Lung (tissue), 12 donors: ENCODE measurements around the gene NFS1. TPM values are rescaled to one million over a fixed set of nuclear protein-coding genes. Genes with fewer than 3 reads are reported as not detected.
"Not testable (repeated sequence)": the region's sequence is repeated elsewhere in the genome, so short reads cannot be mapped to it uniquely, and the experiment has no call there.

Source experiments
- ATAC-seq: fragments of 200-7000 bp; cut with Tn5 transposase; one replicate; pipeline ENCODE4 v1.9.1; 2020; ENCODE audit warnings: moderate number of reproducible peaks; ENCODE audit not compliant: insufficient read depth, low FRiP score
- DNase-seq, 3 donors: peaks; one replicate each; pipeline ENCODE4 v3.0.0-alpha.2; 2013 to 2017
- H3K27ac ChIP-seq, 2 donors: one replicate each; pipeline ENCODE4 v1.5.1; 2013; ENCODE audit warnings: mild to moderate bottlenecking in 2 of 2, moderate library complexity in 2 of 2, control low read depth in 1 of 2, inconsistent platforms in 1 of 2, low read depth in 1 of 2, low read length in 1 of 2
- H3K27me3 ChIP-seq, 3 donors: one replicate each; pipeline ENCODE4 v1.5.1; 2013; ENCODE audit warnings: low read length in 2 of 3; ENCODE audit not compliant: control insufficient read depth in 3 of 3, insufficient read depth in 3 of 3
- H3K36me3 ChIP-seq, 4 donors: one replicate each; pipeline ENCODE4 v1.5.1; 2013; ENCODE audit warnings: low read length in 4 of 4, mild to moderate bottlenecking in 1 of 4, moderate library complexity in 1 of 4; ENCODE audit not compliant: control insufficient read depth in 4 of 4, insufficient read depth in 4 of 4
- H3K4me1 ChIP-seq, 5 donors: one replicate each; pipeline ENCODE4 v1.5.1; 2013; ENCODE audit warnings: low read length in 5 of 5, mild to moderate bottlenecking in 2 of 5, moderate library complexity in 1 of 5; ENCODE audit not compliant: control insufficient read depth in 5 of 5, insufficient read depth in 5 of 5
- H3K4me3 ChIP-seq: one replicate; pipeline ENCODE4 v1.5.1; 2013; ENCODE audit warnings: mild to moderate bottlenecking, control low read depth, moderate library complexity
- H3K9ac ChIP-seq, 2 donors: one replicate each; pipeline ENCODE4 v1.5.1; 2013; ENCODE audit warnings: low read length in 2 of 2, control low read depth in 1 of 2; ENCODE audit not compliant: insufficient read depth in 1 of 2
- H3K9me3 ChIP-seq, 4 donors: one replicate each; pipeline ENCODE4 v1.5.1; 2013; ENCODE audit warnings: low read length in 3 of 4, mild to moderate bottlenecking in 1 of 4, moderate library complexity in 1 of 4; ENCODE audit not compliant: control insufficient read depth in 4 of 4, insufficient read depth in 3 of 4
- WGBS, 2 donors: extraction: QIAGEN DNeasy Blood & Tissue Kit; methylation state at CpG; one replicate each; pipeline ENCODE4 v1.1.7; 2013; 5-methylcytosine and 5-hydroxymethylcytosine counted together
- polyA plus RNA-seq, 2 donors: library from polyadenylated mRNA; stranded (reverse); fragments of 200-250 nt; gene quantifications; one replicate each; pipeline ENCODE4 v1.2.1, GENCODE V29; 2013
- total RNA-seq, 2 donors: library from RNA; depleted of rRNA in 1 of 2; stranded (reverse); fragments of >200 nt in 1 of 2; gene quantifications; one replicate each; pipeline ENCODE4 v1.2.1, GENCODE V29; 2014 to 2021
- TF ChIP-seq, protein P1 (sequence below): IDR thresholded peaks from 2 replicates; pipeline ENCODE4 v1.5.1; 2012; ENCODE audit warnings: mild to moderate bottlenecking; ENCODE audit errors: control extremely low read depth, extremely low read depth
- donor health status: control.
- donor health status: control.
- donor health status: Bipolar disorder and iron deficiency.
- donor health status: healthy.
- donor health status: DM: yes; HTN: yes; CAD: no.

NFS1 gene
- total and polyA plus RNA-seq, 4 donors, result 18.8 to 33.9 (median 23.7) TPM

DNA sequence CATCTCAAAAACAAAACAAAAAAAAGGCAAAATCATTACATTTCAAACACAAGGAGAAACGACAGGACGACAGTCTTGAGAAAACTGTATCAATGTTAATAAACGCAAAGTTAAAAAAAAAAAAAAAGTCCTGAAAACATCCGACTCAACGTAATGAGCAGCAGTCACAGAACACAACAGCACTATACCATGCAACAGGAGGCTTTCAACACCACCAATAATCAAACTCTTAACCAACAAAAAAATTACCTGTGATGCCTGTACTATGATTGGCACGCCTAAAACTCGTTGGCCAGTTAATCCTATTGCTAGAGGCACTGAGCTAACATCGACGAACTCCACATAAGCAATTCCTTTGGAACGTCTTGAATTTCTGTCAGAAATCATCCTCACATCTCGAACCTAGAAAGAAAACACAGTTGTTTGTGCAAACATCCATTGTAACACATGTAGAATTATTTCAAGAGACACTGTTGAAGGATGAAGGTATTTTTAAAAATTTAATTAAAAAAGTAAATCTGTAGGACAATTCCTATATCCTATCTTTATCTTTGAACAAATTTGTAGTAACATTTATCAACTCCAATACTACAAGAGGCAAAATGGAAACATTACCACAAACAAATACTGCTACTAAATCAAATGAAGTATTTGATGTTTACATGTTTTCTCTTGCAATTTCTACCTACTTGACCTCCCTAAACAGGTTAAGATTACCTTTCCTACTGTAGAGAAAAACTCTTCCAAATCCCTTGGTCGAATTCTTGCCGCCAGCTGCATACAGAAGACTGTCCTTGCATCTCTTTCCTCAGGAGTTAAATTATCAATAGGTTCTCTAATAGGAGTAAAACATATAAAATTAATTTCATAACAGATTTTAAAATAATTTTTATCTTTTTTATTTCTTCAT, 25.4 kb upstream of the NFS1 start:
- H3K4me1 ChIP-seq, result peaks cover 0 to 4% (median 0%) of the 10 kb centered on the region in 5 donors
- H3K9ac ChIP-seq, result no peak overlapping the region
- peaks cover 51 to 78% (median 60%) of the 10 kb centered on the region in 4 donors for H3K36me3 ChIP-seq
- H3K9me3 ChIP-seq, result no peaks in the 10 kb centered on the region
- no peak overlapping the region for H3K27ac ChIP-seq
- no peak overlapping the region for H3K4me3 ChIP-seq
- no peak for ATAC-seq
- H3K27me3 ChIP-seq, result no peaks in the 10 kb centered on the region
- TF ChIP-seq, protein P1, sequence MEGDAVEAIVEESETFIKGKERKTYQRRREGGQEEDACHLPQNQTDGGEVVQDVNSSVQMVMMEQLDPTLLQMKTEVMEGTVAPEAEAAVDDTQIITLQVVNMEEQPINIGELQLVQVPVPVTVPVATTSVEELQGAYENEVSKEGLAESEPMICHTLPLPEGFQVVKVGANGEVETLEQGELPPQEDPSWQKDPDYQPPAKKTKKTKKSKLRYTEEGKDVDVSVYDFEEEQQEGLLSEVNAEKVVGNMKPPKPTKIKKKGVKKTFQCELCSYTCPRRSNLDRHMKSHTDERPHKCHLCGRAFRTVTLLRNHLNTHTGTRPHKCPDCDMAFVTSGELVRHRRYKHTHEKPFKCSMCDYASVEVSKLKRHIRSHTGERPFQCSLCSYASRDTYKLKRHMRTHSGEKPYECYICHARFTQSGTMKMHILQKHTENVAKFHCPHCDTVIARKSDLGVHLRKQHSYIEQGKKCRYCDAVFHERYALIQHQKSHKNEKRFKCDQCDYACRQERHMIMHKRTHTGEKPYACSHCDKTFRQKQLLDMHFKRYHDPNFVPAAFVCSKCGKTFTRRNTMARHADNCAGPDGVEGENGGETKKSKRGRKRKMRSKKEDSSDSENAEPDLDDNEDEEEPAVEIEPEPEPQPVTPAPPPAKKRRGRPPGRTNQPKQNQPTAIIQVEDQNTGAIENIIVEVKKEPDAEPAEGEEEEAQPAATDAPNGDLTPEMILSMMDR, result no peak
- WGBS, 2 donors, result 88 to 89% methylated on average over 13 of the region's 13 CpGs
- DNase-seq, result no peak

DNA sequence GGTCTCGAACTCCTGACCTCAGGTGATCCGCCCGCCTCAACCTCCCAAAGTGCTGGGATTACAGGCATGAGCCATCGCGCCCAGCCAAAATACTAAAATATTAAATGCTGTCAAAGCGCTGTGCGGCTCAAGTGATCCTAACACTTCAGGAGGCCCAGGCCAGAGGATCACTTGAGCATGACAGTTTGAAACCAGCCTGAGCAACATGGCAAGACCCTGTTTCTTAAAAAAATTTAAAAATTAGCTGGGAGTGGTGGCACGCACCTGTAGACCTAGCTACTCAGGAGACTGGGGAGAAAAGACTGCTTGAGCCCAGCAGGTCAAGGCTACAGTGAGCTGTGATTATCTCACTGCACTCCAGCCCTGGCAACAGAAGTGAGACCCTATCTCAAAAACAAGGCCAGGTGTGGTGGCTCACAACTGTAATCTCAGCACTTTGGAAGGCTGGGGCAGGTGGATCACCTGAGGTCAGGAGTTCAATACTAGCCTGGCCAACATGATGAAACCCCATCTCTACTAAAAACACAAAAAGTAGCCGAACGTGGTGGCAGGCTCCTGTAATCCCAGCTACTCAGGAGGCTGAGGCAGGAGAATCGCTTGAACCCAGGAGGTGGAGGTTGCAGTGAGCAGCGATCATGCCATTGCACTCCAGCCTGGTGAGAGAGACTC, 24.6 kb upstream of the NFS1 start:
- not testable (repeated sequence) for DNase-seq, H3K9me3 ChIP-seq, ATAC-seq, H3K27ac ChIP-seq, H3K27me3 ChIP-seq, H3K4me3 ChIP-seq, H3K4me1 ChIP-seq, H3K9ac ChIP-seq
- H3K36me3 ChIP-seq, result peaks cover 54 to 78% (median 65%) of the 10 kb centered on the region in 4 donors
- WGBS, 2 donors, result 96 to 97% methylated on average over 12 of the region's 12 CpGs

DNA sequence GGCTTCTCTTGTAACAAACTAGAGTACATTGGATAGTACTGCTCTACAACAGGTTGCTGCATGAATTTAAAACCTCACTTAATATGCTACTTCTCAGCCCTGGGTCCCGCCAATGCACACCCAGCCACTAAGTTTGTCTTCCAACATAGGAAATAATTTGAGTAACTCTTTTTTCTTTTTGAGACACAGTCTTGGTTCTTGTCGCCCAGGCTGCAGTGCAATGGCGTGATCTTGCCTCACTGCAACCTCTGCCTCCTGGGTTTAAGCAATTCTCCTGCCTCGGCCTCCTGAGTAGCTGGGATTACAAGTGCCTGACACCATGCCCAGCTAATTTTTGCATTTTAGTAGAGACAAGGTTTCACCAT, 24.1 kb upstream of the NFS1 start:
- not testable (repeated sequence) for DNase-seq, H3K4me3 ChIP-seq, H3K9me3 ChIP-seq, H3K9ac ChIP-seq, ATAC-seq, H3K27me3 ChIP-seq, H3K27ac ChIP-seq, H3K4me1 ChIP-seq
- peaks cover 55 to 83% (median 68%) of the 10 kb centered on the region in 4 donors for H3K36me3 ChIP-seq
- WGBS, 2 donors, result 71 to 85% methylated on average over 4 of the region's 4 CpGs

DNA sequence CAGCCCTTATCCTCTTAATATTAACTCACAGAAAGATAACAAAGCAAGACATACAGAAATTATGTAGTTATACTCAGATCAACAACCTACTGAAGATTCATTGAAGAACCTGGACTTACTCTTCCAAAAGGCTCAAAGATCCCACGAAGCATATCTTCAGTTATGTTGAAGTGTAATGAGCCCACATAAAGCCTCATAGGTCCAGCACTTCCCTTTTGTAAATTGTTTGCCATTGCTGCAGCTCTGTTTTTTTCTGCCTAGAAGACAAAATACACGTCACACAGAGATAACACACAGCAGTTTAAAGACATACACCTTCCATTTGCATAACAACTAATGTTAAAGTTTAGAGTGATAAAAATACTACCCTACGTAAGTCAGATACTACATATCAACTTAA, 22.5 kb upstream of the NFS1 start:
- Histone ChIP-seq H3K27ac (no peak overlapping the region), H3K4me1 (peaks cover 0 to 6% (median 0%) of the 10 kb centered on the region in 5 donors), H3K4me3 (no peak overlapping the region), H3K36me3 (peaks cover 54 to 87% (median 65%) of the 10 kb centered on the region in 4 donors), H3K9me3 (no peaks in the 10 kb centered on the region), H3K9ac (no peak overlapping the region), H3K27me3 (no peaks in the 10 kb centered on the region)
- TF ChIP-seq, protein P1, result no peak
- DNase-seq (no peak), ATAC-seq (no peak)
- WGBS, 2 donors, result 81 to 82% methylated on average over 3 of the region's 3 CpGs
